RWPE2 (cell line): ENCODE measurements around the gene SPO11.

Experiments used
- ATAC-seq: fragments of 200-7000 bp; cut with Tn5 transposase; 3 replicates; pipeline ENCODE4 v1.9.1; 2021; ENCODE audit warnings: low read depth
- DNase-seq: peaks from one replicate; pipeline ENCODE4 v3.0.0-alpha.2; 2020; ENCODE audit warnings: low spot score
- H3K27ac ChIP-seq: fragments of 450-650 bp; 2 replicates; pipeline ENCODE4 v1.5.1; 2017; ENCODE audit warnings: mild to moderate bottlenecking; ENCODE audit not compliant: poor library complexity, severe bottlenecking
- H3K27me3 ChIP-seq: fragments of 250-450 bp; sonication (Bioruptor Pico); 2 replicates; pipeline ENCODE4 v1.5.1; 2021; ENCODE audit warnings: mild to moderate bottlenecking, moderate library complexity; ENCODE audit not compliant: insufficient read depth, poor library complexity, severe bottlenecking
- H3K36me3 ChIP-seq: fragments of 250-450 bp; sonication (Bioruptor Pico); 2 replicates; pipeline ENCODE4 v1.5.1; 2020; ENCODE audit warnings: low read depth, mild to moderate bottlenecking, moderate library complexity
- H3K4me1 ChIP-seq: fragments of 250-450 bp; sonication (Bioruptor Pico); 2 replicates; pipeline ENCODE4 v1.5.1; 2021; ENCODE audit warnings: mild to moderate bottlenecking, moderate library complexity; ENCODE audit not compliant: insufficient read depth, poor library complexity, severe bottlenecking
- H3K4me3 ChIP-seq: fragments of 250-450 bp; sonication (Bioruptor Pico); 2 replicates; pipeline ENCODE4 v1.5.1; 2021; ENCODE audit warnings: mild to moderate bottlenecking, moderate library complexity; ENCODE audit not compliant: severe bottlenecking
- H3K9me3 ChIP-seq: fragments of 250-450 bp; sonication (Bioruptor Pico); 2 replicates; pipeline ENCODE4 v1.5.1; 2021; ENCODE audit warnings: mild to moderate bottlenecking, moderate library complexity; ENCODE audit not compliant: severe bottlenecking
- TF ChIP-seq, protein P1 (sequence below): fragments of 450-650 bp; IDR thresholded peaks from one replicate; pipeline ENCODE4 v1.5.1; 2017; ENCODE audit warnings: mild to moderate bottlenecking, moderate library complexity; ENCODE audit not compliant: poor library complexity, severe bottlenecking

Gene SPO11

DNA sequence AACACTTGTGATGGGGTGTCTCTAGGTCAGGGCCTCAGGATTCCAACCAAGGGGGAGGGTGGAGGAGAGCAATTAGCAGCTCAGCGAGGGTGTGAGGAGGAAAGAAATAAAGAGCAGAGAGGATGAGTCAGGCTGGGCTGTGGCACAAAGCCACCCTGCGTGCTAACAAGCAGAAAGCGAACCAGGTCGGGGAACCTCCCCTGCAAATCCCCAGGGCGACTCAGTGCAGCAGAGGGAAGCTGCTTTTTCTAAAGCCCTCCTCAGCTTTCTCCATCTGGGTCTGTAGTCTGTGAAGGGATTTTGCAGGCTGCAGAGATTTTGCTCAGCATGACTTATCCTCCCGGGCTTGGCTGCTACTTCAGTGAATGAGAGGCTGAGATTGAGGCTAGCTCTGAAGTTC lies 6.6 kb upstream of the SPO11 start:
- Histone ChIP-seq H3K27ac (no peak overlapping the region), H3K4me1 (peaks cover 17% of the 10 kb centered on the region), H3K27me3 (peaks cover 22% of the 10 kb centered on the region), H3K9me3 (no peaks in the 10 kb centered on the region), H3K36me3 (no peaks in the 10 kb centered on the region), H3K4me3 (no peak overlapping the region)
- ATAC-seq (peak; percentile 40), DNase-seq (peak; percentile 82)
- TF ChIP-seq, protein P1, sequence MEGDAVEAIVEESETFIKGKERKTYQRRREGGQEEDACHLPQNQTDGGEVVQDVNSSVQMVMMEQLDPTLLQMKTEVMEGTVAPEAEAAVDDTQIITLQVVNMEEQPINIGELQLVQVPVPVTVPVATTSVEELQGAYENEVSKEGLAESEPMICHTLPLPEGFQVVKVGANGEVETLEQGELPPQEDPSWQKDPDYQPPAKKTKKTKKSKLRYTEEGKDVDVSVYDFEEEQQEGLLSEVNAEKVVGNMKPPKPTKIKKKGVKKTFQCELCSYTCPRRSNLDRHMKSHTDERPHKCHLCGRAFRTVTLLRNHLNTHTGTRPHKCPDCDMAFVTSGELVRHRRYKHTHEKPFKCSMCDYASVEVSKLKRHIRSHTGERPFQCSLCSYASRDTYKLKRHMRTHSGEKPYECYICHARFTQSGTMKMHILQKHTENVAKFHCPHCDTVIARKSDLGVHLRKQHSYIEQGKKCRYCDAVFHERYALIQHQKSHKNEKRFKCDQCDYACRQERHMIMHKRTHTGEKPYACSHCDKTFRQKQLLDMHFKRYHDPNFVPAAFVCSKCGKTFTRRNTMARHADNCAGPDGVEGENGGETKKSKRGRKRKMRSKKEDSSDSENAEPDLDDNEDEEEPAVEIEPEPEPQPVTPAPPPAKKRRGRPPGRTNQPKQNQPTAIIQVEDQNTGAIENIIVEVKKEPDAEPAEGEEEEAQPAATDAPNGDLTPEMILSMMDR, result no peak

DNA sequence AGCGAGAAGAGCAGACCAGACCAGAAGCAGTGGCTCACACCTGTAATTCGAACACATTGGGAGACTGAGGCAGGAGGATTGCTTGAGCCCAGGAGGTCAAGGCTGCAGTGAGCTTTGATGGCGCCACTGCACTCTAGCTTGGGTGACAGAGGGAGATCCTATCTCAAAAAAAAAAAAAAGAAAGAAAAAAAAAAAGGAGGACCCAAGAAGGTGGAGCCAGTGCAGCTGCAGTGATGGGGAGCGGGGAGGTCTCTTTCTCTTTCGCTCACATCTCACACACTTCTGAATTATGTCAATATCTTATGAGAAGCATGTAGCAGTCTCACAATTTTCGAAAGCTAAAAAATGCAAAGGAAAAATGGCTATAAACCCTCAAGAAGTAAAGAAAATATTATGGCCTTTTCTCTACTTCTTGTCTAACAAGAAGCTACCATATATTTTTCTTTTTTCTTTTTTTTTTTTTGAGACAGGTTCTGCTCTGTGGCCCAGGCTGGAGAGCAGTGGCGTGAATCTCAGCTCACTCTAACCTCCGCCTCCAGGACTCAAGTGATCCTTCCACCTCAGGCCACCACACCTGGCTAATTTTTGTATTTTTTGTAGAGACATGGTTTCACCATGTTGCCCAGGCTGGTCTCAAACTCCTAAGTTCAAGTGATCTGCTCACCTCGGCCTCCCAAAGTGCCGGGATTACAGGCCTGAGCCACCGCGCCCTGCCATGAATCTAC lies 3.8 kb upstream of the SPO11 start:
- ATAC-seq (no peak), DNase-seq (no peak)
- Histone ChIP-seq H3K4me3 (no peak overlapping the region), H3K27me3 (peaks cover 25% of the 10 kb centered on the region), H3K4me1 (peaks cover 17% of the 10 kb centered on the region), H3K36me3 (no peaks in the 10 kb centered on the region), H3K9me3 (no peaks in the 10 kb centered on the region), H3K27ac (no peak overlapping the region)
- TF ChIP-seq, protein P1, result no peak

DNA sequence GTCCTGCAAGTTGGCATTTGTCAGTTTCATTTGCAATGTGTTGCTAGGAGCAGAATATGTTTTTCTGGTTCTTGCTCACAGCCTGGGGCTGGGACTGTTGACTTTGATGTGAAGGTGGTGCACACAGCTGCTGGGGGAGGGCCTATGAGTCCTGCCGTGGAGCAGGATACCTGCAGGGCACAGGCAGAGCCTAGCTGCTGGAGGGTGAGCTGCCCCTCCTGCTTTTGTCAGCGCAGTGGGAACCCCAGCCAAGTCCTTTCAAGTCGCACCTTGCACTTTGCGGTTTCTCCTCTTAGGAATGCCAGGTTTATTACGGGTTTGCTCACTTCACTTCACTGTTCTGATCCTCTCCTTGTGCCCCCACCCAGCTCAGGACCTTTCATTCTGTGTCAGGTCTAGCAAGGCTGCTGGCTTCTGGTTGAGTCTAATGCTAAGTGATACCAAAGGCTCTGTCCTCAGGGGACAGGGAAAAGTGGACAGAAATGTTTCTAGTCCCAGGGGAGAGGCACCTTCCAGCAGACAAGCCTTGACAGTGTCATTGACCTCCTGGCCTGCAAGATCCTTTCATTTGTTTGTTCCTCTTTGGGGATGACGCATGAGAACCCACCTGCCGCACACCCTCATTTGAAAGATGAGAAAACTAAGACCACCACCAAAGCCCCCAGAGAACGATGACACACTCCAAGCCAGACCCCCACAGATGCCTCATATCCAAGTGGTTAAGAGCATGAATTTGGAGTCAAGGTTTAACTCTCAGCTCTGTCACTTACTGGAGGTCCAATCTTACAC lies 2.7 kb upstream of the SPO11 start:
- Histone ChIP-seq H3K27ac (no peak overlapping the region), H3K27me3 (peaks cover 29% of the 10 kb centered on the region), H3K4me3 (no peak overlapping the region), H3K9me3 (no peaks in the 10 kb centered on the region), H3K36me3 (no peaks in the 10 kb centered on the region), H3K4me1 (peaks cover 17% of the 10 kb centered on the region)
- TF ChIP-seq, protein P1, result no peak
- ATAC-seq, result peak; percentile 97
- peak; percentile 99 for DNase-seq

DNA sequence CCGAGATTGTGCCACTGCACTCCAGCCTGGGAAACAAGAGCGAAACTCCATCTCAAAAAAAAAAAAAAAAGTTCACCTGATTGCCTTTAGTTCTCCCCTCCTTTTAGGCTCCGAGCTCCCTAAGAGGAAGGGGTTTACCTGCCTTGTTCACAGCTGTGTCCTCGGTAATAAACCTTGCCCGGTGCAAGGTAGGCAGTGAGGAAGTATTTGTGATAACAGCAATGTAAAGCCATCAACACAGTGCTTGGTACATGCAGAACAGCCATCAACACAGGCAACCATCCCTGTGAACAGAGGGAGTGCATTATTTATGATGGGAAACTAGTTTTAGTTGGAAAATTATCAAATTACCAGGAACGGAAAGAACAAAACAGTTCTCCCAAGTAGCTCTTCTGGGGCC lies 1.8 kb upstream of the SPO11 start:
- H3K9me3 ChIP-seq, result no peaks in the 10 kb centered on the region
- TF ChIP-seq, protein P1, result no peak
- no peak overlapping the region for H3K27ac ChIP-seq
- H3K4me1 ChIP-seq, result peaks cover 14% of the 10 kb centered on the region
- H3K4me3 ChIP-seq, result no peak overlapping the region
- DNase-seq (no peak), ATAC-seq (no peak)
- no peaks in the 10 kb centered on the region for H3K36me3 ChIP-seq
- H3K27me3 ChIP-seq, result peaks cover 33% of the 10 kb centered on the region

DNA sequence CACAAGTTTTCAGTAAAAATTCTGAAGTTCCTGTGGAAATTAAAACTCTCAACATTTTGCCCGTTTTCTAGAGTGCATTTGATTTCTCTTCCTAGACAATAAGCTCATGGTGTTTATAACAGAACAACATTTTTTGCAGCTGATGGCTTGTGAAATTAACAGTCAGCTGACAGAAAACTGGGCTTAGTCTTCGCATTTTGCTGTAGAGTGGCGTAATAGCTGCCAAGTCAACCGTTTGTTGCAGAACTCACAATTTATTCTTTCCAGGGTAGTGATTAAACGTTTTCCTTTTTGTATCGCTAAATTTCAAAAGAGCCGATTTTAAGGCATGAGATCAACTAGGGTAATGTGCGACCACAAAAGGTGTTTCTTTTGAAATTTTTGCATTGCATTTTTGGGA lies 1.4 kb downstream of the SPO11 start:
- Histone ChIP-seq H3K4me1 (peaks cover 10% of the 10 kb centered on the region), H3K27me3 (peaks cover 60% of the 10 kb centered on the region), H3K27ac (no peak overlapping the region), H3K36me3 (no peaks in the 10 kb centered on the region), H3K4me3 (no peak overlapping the region), H3K9me3 (no peaks in the 10 kb centered on the region)
- no peak for ATAC-seq
- TF ChIP-seq, protein P1, result no peak
- DNase-seq, result no peak
